Transverse colon (tissue), 4 donors: ENCODE data around the gene PDC. TPM values are rescaled to one million over a fixed set of nuclear protein-coding genes. Genes with fewer than 3 reads are reported as not detected.
A peak's percentile ranks its signal among the peaks of the same experiment; 100 is the strongest.

ENCODE experiments used
- DNase-seq: peaks from one replicate; pipeline ENCODE4 v3.0.0-alpha.2; 2019
- H3K27ac ChIP-seq, 4 donors: fragments of 200-600 bp; sonication (generic); 2 replicates each; pipeline ENCODE4 v1.5.1; 2016 to 2018; ENCODE audit warnings: inconsistent platforms in 4 of 4
- H3K27me3 ChIP-seq: fragments of 200-600 bp; sonication (generic); 2 replicates; pipeline ENCODE4 v1.5.1; 2017; ENCODE audit warnings: inconsistent platforms
- H3K36me3 ChIP-seq, 4 donors: fragments of 200-600 bp; sonication (generic); 2 replicates each; pipeline ENCODE4 v1.5.1; 2017 to 2019; ENCODE audit warnings: inconsistent platforms in 4 of 4
- H3K4me1 ChIP-seq, 4 donors: fragments of 200-600 bp; sonication (generic); 2 replicates each; pipeline ENCODE4 v1.5.1; 2017 to 2020; ENCODE audit warnings: inconsistent platforms in 4 of 4
- H3K4me3 ChIP-seq, 4 donors: fragments of 200-600 bp; sonication (generic); 1 replicate in 1 of 4; 2 replicates in 3 of 4; pipeline versions ENCODE4 v1.5.1 to v1.6.1; 2017 to 2019; ENCODE audit warnings: inconsistent platforms in 4 of 4
- H3K9me3 ChIP-seq, 2 donors: fragments of 200-600 bp; sonication (generic); 2 replicates each; pipeline ENCODE4 v1.5.1; 2017 to 2019; ENCODE audit warnings: inconsistent platforms in 2 of 2
- EP300 ChIP-seq: sonication (generic); formaldehyde crosslinking; IDR thresholded peaks from one replicate; pipeline ENCODE4 v1.6.1; 2017; ENCODE audit warnings: antibody characterized with exemption, low read depth
- POLR2A ChIP-seq: fragments of 450-650 bp; IDR thresholded peaks from one replicate; pipeline ENCODE4 v1.6.1; 2016; ENCODE audit warnings: antibody characterized with exemption, mild to moderate bottlenecking, moderate library complexity
- POLR2AphosphoS5 ChIP-seq, 3 donors: sonication (generic); formaldehyde crosslinking; IDR thresholded peaks; one replicate each; pipeline ENCODE4 v1.6.1; 2016; ENCODE audit warnings: antibody characterized with exemption in 3 of 3
- WGBS, 2 donors: methylation state at CpG; one replicate each; pipeline ENCODE4 v1.1.5; 2018; ENCODE audit warnings: low coverage in 1 of 2; 5-methylcytosine and 5-hydroxymethylcytosine counted together
- in situ Hi-C, 4 donors: fragments of 200-750 bp; cut with MboI; loops; one replicate each; pipeline versions ENCODE4 v1.15.0 to v1.15.1; 2017; ENCODE audit warnings: low sequenced_read_pairs in 3 of 4, low pct_ligation_motif_present in 1 of 4, low pct_unique_long_range_greater_than_20kb in 1 of 4
- intact Hi-C: fragments of 100-400 bp; cut with DNase I; formaldehyde crosslinking; loops from one replicate; pipeline ENCODE4 v1.15.1; 2023; ENCODE audit warnings: low total_unique reads
- total RNA-seq, 4 donors: library from RNA; depleted of rRNA; stranded (reverse); fragments of >200 nt; gene quantifications; one replicate each; pipeline ENCODE4 v1.1.0, GENCODE V29; 2016
- TF ChIP-seq, protein P1 (sequence below), 5 experiments: fragments of 200-600 bp in 3 of 5; fragments of 450-650 bp in 2 of 5; sonication (generic) in 3 of 5; IDR thresholded peaks; 1 replicate in 2 of 5; 2 replicates in 3 of 5; pipeline ENCODE4 v1.5.1; 2016 to 2017; ENCODE audit warnings: antibody characterized with exemption in 5 of 5, inconsistent platforms in 3 of 5, mild to moderate bottlenecking in 2 of 5, moderate library complexity in 1 of 5

Gene PDC
- total RNA-seq, 4 donors from 2014 or later, result not detected

GRCh38 chr1:186426118-186426517 is 34.8 kb downstream of the PDC start:
- intact Hi-C loops, result no loop called here
- WGBS, 2 donors, result 87 to 88% methylated on average over 2 to 3 of the region's 3 CpGs
- H3K9me3 ChIP-seq, result no peaks in the 10 kb centered on the region
- in situ Hi-C loops, result no loop called here
- no peak for DNase-seq
- H3K36me3 ChIP-seq, result no peaks in the 10 kb centered on the region
- no peaks in the 10 kb centered on the region for H3K27me3 ChIP-seq
- H3K4me3 ChIP-seq, result no peak overlapping the region
- H3K27ac ChIP-seq, result no peak overlapping the region
- H3K4me1 ChIP-seq, result no peaks in the 10 kb centered on the region
- TF ChIP-seq POLR2A, result no peak
- TF ChIP-seq, protein P1, sequence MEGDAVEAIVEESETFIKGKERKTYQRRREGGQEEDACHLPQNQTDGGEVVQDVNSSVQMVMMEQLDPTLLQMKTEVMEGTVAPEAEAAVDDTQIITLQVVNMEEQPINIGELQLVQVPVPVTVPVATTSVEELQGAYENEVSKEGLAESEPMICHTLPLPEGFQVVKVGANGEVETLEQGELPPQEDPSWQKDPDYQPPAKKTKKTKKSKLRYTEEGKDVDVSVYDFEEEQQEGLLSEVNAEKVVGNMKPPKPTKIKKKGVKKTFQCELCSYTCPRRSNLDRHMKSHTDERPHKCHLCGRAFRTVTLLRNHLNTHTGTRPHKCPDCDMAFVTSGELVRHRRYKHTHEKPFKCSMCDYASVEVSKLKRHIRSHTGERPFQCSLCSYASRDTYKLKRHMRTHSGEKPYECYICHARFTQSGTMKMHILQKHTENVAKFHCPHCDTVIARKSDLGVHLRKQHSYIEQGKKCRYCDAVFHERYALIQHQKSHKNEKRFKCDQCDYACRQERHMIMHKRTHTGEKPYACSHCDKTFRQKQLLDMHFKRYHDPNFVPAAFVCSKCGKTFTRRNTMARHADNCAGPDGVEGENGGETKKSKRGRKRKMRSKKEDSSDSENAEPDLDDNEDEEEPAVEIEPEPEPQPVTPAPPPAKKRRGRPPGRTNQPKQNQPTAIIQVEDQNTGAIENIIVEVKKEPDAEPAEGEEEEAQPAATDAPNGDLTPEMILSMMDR (IDR thresholded peaks at IDR 0.05), result no peak
- no peak for TF ChIP-seq EP300
- TF ChIP-seq POLR2AphosphoS5 (IDR thresholded peaks at IDR 0.05), result no peak

DNA sequence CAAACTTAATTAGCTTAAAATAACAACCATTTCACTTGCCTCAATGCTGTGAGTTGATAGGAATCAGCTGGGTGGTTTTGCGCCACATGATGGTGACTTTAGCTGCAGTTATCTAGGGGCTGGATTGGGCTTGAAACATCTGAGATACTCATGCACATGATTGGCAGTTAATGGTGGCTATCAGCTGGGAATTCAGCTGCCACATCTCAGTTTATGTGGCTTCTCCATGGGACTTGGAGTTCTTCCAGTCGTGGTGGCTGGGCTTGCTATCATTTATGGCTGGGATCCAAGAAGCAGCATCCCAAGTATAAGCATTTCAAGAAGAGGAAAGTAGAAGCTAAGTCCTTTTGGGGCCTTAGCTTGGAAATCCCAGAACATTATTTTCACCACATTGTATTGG is 36.4 kb downstream of the PDC start:
- Histone ChIP-seq H3K4me3 (no peak overlapping the region), H3K9me3 (no peaks in the 10 kb centered on the region), H3K27ac (no peak overlapping the region), H3K4me1 (peaks cover 0 to 3% (median 0%) of the 10 kb centered on the region in 4 donors), H3K36me3 (peaks cover 0 to 9% (median 3%) of the 10 kb centered on the region in 4 donors), H3K27me3 (no peaks in the 10 kb centered on the region)
- intact Hi-C loops, result no loop called here
- whole genome bisulfite sequencing, 2 donors, result 52 to 100% methylated on average over 1 to 2 of the region's 2 CpGs
- DNase-seq, result no peak
- TF ChIP-seq POLR2AphosphoS5 (IDR thresholded peaks at IDR 0.05), result no peak
- TF ChIP-seq, protein P1 (IDR thresholded peaks at IDR 0.05), result no peak
- no peak for TF ChIP-seq EP300
- TF ChIP-seq POLR2A, result no peak
- in situ Hi-C loops, result no loop called here

- DNase-seq, result no peak
- no peaks in the 10 kb centered on the region for H3K9me3 ChIP-seq
- H3K4me3 ChIP-seq, result no peak overlapping the region
- H3K36me3 ChIP-seq, result peaks cover 0 to 17% (median 4%) of the 10 kb centered on the region in 4 donors
- TF ChIP-seq, protein P1 (IDR thresholded peaks at IDR 0.05), result no peak
- H3K27ac ChIP-seq, result peak overlapping the region in 2 of 4 donors; percentile 34 to 38
- 82 to 86% methylated on average over 6 of the region's 6 CpGs for WGBS, 2 donors
- in situ Hi-C loops (no loop called here), intact Hi-C loops (no loop called here)
- peaks cover 0 to 8% (median 0%) of the 10 kb centered on the region in 4 donors for H3K4me1 ChIP-seq
- H3K27me3 ChIP-seq, result no peaks in the 10 kb centered on the region
Measured at GRCh38 chr1:186421446-186421845, 39.5 kb downstream of the PDC start.

DNA sequence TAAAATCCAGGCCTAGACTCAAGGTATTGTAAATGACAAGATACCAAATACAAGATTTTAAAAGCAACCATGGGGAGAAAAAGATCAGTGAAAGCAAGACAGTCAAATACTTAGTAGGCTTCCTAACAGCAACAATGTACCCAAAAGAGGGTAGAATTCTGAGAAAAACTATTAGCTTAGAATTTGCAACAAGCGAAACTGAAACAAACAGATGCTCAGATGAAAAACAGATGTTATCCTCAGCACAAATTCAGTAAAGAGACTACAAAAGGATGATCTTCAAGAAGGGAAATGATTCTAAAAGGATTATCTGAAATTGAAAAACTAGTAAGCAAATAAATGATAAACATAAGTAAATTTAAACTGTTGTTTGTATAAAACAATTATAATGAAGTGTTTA is 40.0 kb downstream of the PDC start:
- in situ Hi-C loops, result no loop called here
- peaks cover 0 to 8% (median 0%) of the 10 kb centered on the region in 4 donors for H3K4me1 ChIP-seq
- intact Hi-C loops, result no loop called here
- peak overlapping the region in 3 of 4 donors; percentile 6 to 38 (median 34) for H3K27ac ChIP-seq
- no peak for TF ChIP-seq EP300
- 68 to 88% methylated on average over 1 of the region's 1 CpG for WGBS, 2 donors
- no peak overlapping the region for H3K4me3 ChIP-seq
- H3K36me3 ChIP-seq, result peaks cover 0 to 17% (median 4%) of the 10 kb centered on the region in 4 donors
- DNase-seq, result no peak
- H3K9me3 ChIP-seq, result no peaks in the 10 kb centered on the region
- H3K27me3 ChIP-seq, result no peaks in the 10 kb centered on the region

- intact Hi-C loops (no loop called here), in situ Hi-C loops (no loop called here)
- peaks cover 0 to 8% (median 0%) of the 10 kb centered on the region in 4 donors for H3K4me1 ChIP-seq
- H3K4me3 ChIP-seq, result no peak overlapping the region
- no peaks in the 10 kb centered on the region for H3K27me3 ChIP-seq
- TF ChIP-seq EP300 (no peak), POLR2A (no peak), POLR2AphosphoS5 (IDR thresholded peaks at IDR 0.05) (no peak)
- TF ChIP-seq, protein P1 (IDR thresholded peaks at IDR 0.05), result no peak
- H3K9me3 ChIP-seq, result no peaks in the 10 kb centered on the region
- DNase-seq, result no peak
- H3K27ac ChIP-seq, result peak overlapping the region in 3 of 4 donors; percentile 6 to 38 (median 34)
- peaks cover 0 to 17% (median 4%) of the 10 kb centered on the region in 4 donors for H3K36me3 ChIP-seq
Measured at GRCh38 chr1:186420311-186420710, 40.6 kb downstream of the PDC start.
